Neural progenitor cell (in vitro differentiated cells): Measurements from ENCODE around the gene PYGO2. TPM values are rescaled to one million over a fixed set of nuclear protein-coding genes. Genes with fewer than 3 reads are reported as not detected.

Experiments used
- DNase-seq: peaks from one replicate; pipeline ENCODE4 v3.0.0-alpha.2; 2016; ENCODE audit warnings: low spot score
- H2AFZ ChIP-seq: fragments of 200-600 bp; sonication (generic); replicated peaks from 2 replicates; pipeline ENCODE4 v1.6.1; 2016; ENCODE audit warnings: antibody characterized with exemption
- H3F3A ChIP-seq: fragments of 200-600 bp; sonication (generic); 2 replicates; pipeline ENCODE4 v1.6.1; 2016; ENCODE audit warnings: antibody characterized with exemption, low read depth
- H3K27ac ChIP-seq: fragments of 200-600 bp; sonication (generic); 2 replicates; pipeline ENCODE4 v1.5.1; 2016; ENCODE audit warnings: mild to moderate bottlenecking
- H3K27me3 ChIP-seq: fragments of 200-600 bp; sonication (generic); 2 replicates; pipeline ENCODE4 v1.6.1; 2016; ENCODE audit warnings: mild to moderate bottlenecking, moderate library complexity
- H3K36me3 ChIP-seq: fragments of 200-600 bp; sonication (generic); 2 replicates; pipeline ENCODE4 v1.5.1; 2016
- H3K4me1 ChIP-seq: fragments of 200-600 bp; sonication (generic); 2 replicates; pipeline ENCODE4 v1.6.1; 2016; ENCODE audit warnings: mixed run types
- H3K4me2 ChIP-seq: fragments of 200-600 bp; sonication (generic); 2 replicates; pipeline ENCODE4 v1.6.1; 2016
- H3K4me3 ChIP-seq: fragments of 200-600 bp; sonication (generic); 2 replicates; pipeline ENCODE4 v1.5.1; 2016
- H3K79me2 ChIP-seq: fragments of 200-600 bp; sonication (generic); 2 replicates; pipeline ENCODE4 v1.6.1; 2016; ENCODE audit warnings: low read depth
- H3K9ac ChIP-seq: fragments of 200-600 bp; sonication (generic); 2 replicates; pipeline ENCODE4 v1.6.1; 2016
- H3K9me3 ChIP-seq: fragments of 200-600 bp; sonication (generic); 2 replicates; pipeline ENCODE4 v1.5.1; 2016; ENCODE audit warnings: low read depth
- H4K20me1 ChIP-seq: fragments of 200-600 bp; sonication (generic); 2 replicates; pipeline ENCODE4 v1.6.1; 2016; ENCODE audit warnings: low read depth
- H3K27ac Mint-ChIP-seq: 3 replicates; pipeline ENCODE4 v1.8.0; 2021; ENCODE audit warnings: mixed read lengths
- H3K27me3 Mint-ChIP-seq: 2 replicates; pipeline ENCODE4 v1.8.0; 2022; ENCODE audit warnings: low read depth, mild to moderate bottlenecking, inconsistent platforms, moderate library complexity, mixed read lengths; ENCODE audit not compliant: insufficient read depth
- H3K36me3 Mint-ChIP-seq: 3 replicates; pipeline ENCODE4 v1.8.0; 2021; ENCODE audit warnings: mixed read lengths
- H3K4me1 Mint-ChIP-seq: 3 replicates; pipeline ENCODE4 v1.8.0; 2021; ENCODE audit warnings: mixed read lengths
- H3K4me3 Mint-ChIP-seq: 3 replicates; pipeline ENCODE4 v1.8.0; 2021; ENCODE audit warnings: mild to moderate bottlenecking, moderate library complexity, mixed read lengths
- H3K9me3 Mint-ChIP-seq: 3 replicates; pipeline ENCODE4 v1.8.0; 2020; ENCODE audit warnings: mixed read lengths
- EZH2 ChIP-seq: fragments of 200-600 bp; sonication (generic); IDR thresholded peaks from 2 replicates; pipeline ENCODE4 v1.6.1; 2017; ENCODE audit warnings: antibody characterized with exemption, mild to moderate bottlenecking, moderate library complexity
- EZH2phosphoT487 ChIP-seq: fragments of 200-600 bp; sonication (generic); IDR thresholded peaks from 2 replicates; pipeline ENCODE4 v1.6.1; 2017; ENCODE audit warnings: antibody characterized with exemption
- total RNA-seq: library from RNA; depleted of rRNA; stranded (reverse); fragments of >200 nt; gene quantifications from 2 replicates; pipeline ENCODE4 v1.2.3, GENCODE V29; 2015; ENCODE audit warnings: low replicate concordance
- TF ChIP-seq, protein P1 (sequence below): fragments of 200-600 bp; sonication (generic); IDR thresholded peaks from 2 replicates; pipeline ENCODE4 v1.5.1; 2017; ENCODE audit warnings: antibody characterized with exemption, mild to moderate bottlenecking

PYGO2 gene
- total RNA-seq, 1 donor from 2014 or later, result 32.1 TPM

DNA sequence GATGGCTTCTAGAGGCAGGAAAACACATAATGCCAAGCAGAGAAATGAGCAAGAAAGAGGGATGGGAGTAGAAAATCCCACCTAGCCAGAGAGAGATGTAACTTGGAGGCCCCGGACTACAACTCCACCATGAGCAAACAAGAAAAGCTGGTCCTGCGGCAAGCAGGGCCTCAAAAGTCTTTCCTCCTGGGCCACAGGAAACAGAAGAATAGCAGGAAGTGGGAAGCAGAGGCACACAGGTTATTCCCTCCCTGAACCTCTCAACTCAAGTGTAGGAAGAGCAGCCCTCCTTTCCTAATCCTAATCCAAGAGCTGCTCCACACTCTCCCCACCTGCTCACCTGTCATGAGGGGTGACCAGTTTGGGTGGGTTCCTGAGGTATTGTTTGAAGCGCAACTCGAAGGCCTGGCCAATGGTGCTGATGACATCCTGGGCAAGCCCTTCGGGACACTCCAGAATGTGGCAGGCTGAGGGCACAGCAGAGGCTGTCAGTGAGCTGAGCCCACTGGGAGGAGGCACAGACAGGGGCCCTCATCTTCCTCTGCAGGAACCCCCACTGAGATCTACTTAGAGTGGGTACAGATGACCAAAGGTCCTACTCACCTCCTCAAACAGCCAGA is 5.9 kb upstream of the PYGO2 start:
- Mint-ChIP-seq H3K9me3 (no peaks in the 10 kb centered on the region), H3K27ac (no peak overlapping the region)
- no peak overlapping the region for H3K4me2 ChIP-seq

DNA sequence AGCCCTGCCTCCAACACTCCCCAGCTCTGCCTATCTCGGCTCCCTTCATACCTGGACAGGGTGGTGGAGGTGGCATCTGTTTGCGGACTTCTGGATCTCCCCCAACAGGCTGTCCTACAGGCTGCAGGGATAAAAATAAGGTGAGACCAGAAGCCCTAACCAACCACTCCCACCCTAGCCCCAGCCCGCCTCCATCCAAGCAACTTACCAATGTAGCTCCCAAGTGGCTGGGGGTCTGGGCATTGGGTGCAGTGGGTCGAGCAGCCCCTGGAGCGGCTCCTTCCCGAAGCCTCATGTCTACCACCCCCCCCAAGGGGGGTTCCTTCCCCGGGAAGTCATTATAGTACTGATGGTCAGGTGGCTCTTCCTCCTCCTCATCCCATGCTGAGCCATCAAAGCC is 4.5 kb upstream of the PYGO2 start:
- Mint-ChIP-seq H3K9me3 (no peaks in the 10 kb centered on the region), H3K4me3 (no peak overlapping the region), H3K27me3 (peaks cover 3% of the 10 kb centered on the region), H3K4me1 (peaks cover 42% of the 10 kb centered on the region), H3K27ac (no peak overlapping the region), H3K36me3 (peaks cover 19% of the 10 kb centered on the region)
- H2AFZ ChIP-seq, result no peak overlapping the region
- DNase-seq, result no peak
- peaks cover 32% of the 10 kb centered on the region for H3K4me1 ChIP-seq
- H3K36me3 ChIP-seq, result no peaks in the 10 kb centered on the region
- H3K79me2 ChIP-seq, result peaks cover 49% of the 10 kb centered on the region
- no peak overlapping the region for H3K27ac ChIP-seq
- H3K9me3 ChIP-seq, result no peaks in the 10 kb centered on the region
- H3K27me3 ChIP-seq, result no peaks in the 10 kb centered on the region
- TF ChIP-seq, protein P1, sequence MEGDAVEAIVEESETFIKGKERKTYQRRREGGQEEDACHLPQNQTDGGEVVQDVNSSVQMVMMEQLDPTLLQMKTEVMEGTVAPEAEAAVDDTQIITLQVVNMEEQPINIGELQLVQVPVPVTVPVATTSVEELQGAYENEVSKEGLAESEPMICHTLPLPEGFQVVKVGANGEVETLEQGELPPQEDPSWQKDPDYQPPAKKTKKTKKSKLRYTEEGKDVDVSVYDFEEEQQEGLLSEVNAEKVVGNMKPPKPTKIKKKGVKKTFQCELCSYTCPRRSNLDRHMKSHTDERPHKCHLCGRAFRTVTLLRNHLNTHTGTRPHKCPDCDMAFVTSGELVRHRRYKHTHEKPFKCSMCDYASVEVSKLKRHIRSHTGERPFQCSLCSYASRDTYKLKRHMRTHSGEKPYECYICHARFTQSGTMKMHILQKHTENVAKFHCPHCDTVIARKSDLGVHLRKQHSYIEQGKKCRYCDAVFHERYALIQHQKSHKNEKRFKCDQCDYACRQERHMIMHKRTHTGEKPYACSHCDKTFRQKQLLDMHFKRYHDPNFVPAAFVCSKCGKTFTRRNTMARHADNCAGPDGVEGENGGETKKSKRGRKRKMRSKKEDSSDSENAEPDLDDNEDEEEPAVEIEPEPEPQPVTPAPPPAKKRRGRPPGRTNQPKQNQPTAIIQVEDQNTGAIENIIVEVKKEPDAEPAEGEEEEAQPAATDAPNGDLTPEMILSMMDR, result no peak
- TF ChIP-seq EZH2, result no peak
- no peak for TF ChIP-seq EZH2phosphoT487
- H3K4me2 ChIP-seq, result no peak overlapping the region
- no peak overlapping the region for H3K4me3 ChIP-seq
- peaks cover 16% of the 10 kb centered on the region for H4K20me1 ChIP-seq
- peaks cover 24% of the 10 kb centered on the region for H3F3A ChIP-seq
- H3K9ac ChIP-seq, result no peak overlapping the region

More for the DNA sequence above, 5.9 kb upstream of the PYGO2 start:
- no peaks in the 10 kb centered on the region for H3K36me3 ChIP-seq
- DNase-seq, result no peak
- peaks cover 5% of the 10 kb centered on the region for H3K27me3 Mint-ChIP-seq
- no peaks in the 10 kb centered on the region for H3K9me3 ChIP-seq
- no peak overlapping the region for H3K4me3 ChIP-seq
- H4K20me1 ChIP-seq, result peaks cover 13% of the 10 kb centered on the region
- H3K4me3 Mint-ChIP-seq, result no peak overlapping the region
- H3K4me1 Mint-ChIP-seq, result peaks cover 47% of the 10 kb centered on the region
- peaks cover 40% of the 10 kb centered on the region for H3K4me1 ChIP-seq
- TF ChIP-seq EZH2 (no peak), EZH2phosphoT487 (no peak)
- TF ChIP-seq, protein P1, result no peak
- peaks cover 53% of the 10 kb centered on the region for H3K79me2 ChIP-seq
- peaks cover 29% of the 10 kb centered on the region for H3F3A ChIP-seq
- H2AFZ ChIP-seq, result no peak overlapping the region
- no peaks in the 10 kb centered on the region for H3K27me3 ChIP-seq
- peaks cover 19% of the 10 kb centered on the region for H3K36me3 Mint-ChIP-seq
- H3K9ac ChIP-seq, result no peak overlapping the region
- no peak overlapping the region for H3K27ac ChIP-seq

DNA sequence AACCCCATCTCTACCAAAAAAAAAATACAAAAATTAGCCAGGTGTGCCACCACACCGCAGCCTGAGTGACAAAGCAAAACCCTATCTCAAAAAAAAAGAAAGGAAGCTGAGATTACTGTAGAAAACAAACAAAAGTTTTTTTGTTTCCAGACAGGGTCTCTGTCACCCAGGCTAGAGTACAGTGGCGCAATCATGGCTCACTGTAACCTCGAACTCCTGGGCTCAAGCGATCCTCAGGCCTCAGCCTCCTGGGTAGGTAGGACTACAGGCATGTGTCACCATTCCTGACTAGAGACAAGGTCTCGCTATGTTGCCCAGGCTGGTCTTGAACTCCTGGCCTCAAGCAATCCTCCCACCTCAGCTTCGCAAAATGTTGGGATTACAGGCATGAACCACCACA is 2.8 kb upstream of the PYGO2 start:
- Histone ChIP-seq H3K27ac (no peak overlapping the region), H3K9ac (no peak overlapping the region), H3K4me1 (peaks cover 28% of the 10 kb centered on the region), H3F3A (peaks cover 26% of the 10 kb centered on the region), H3K9me3 (no peaks in the 10 kb centered on the region), H3K79me2 (peaks cover 55% of the 10 kb centered on the region), H2AFZ (no peak overlapping the region), H4K20me1 (peaks cover 20% of the 10 kb centered on the region), H3K4me2 (no peak overlapping the region), H3K36me3 (no peaks in the 10 kb centered on the region), H3K4me3 (no peak overlapping the region), H3K27me3 (no peaks in the 10 kb centered on the region)
- TF ChIP-seq, protein P1, result no peak
- TF ChIP-seq EZH2 (no peak), EZH2phosphoT487 (no peak)
- Mint-ChIP-seq H3K4me1 (peaks cover 41% of the 10 kb centered on the region), H3K27me3 (peaks cover 9% of the 10 kb centered on the region), H3K36me3 (peaks cover 19% of the 10 kb centered on the region), H3K9me3 (no peaks in the 10 kb centered on the region), H3K4me3 (no peak overlapping the region), H3K27ac (no peak overlapping the region)
- DNase-seq, result no peak
